Activated CD8-positive, alpha-beta memory T cell treated with anti-CD3 and anti-CD28 coated beads for 48 hours (primary cell): ENCODE data around the gene AGAP1.

Experiments
- DNase-seq, 3 experiments: peaks; one replicate each; pipeline ENCODE4 v3.0.0-alpha.2; 2020; ENCODE audit warnings: low read depth in 2 of 3, low spot score in 2 of 3

The AGAP1 gene

GRCh38 chr2:236172255-236173035, 678.6 kb downstream of the AGAP1 start:
- no peak for DNase-seq

GRCh38 chr2:236173036-236173728, 679.3 kb downstream of the AGAP1 start:
- no peak for DNase-seq

GRCh38 chr2:236173729-236174607, 680.1 kb downstream of the AGAP1 start:
- DNase-seq, result no peak

GRCh38 chr2:236175548-236176150, 681.8 kb downstream of the AGAP1 start:
- DNase-seq, result no peak

- DNase-seq, result no peak
These were observed 682.6 kb downstream of the AGAP1 start for GRCh38 chr2:236176417-236176816.

GRCh38 chr2:236176951-236177350, 683.1 kb downstream of the AGAP1 start:
- no peak for DNase-seq

GRCh38 chr2:236177604-236177966, 683.7 kb downstream of the AGAP1 start:
- DNase-seq, result no peak

- no peak for DNase-seq
These were observed 684.4 kb downstream of the AGAP1 start for GRCh38 chr2:236177967-236178889.

- no peak for DNase-seq
These were observed 685.0 kb downstream of the AGAP1 start for GRCh38 chr2:236178890-236179235.

GRCh38 chr2:236179236-236180075, 685.6 kb downstream of the AGAP1 start:
- DNase-seq, result no peak

- no peak for DNase-seq
These were observed 686.4 kb downstream of the AGAP1 start for GRCh38 chr2:236180076-236180816.

- no peak for DNase-seq
These were observed 687.1 kb downstream of the AGAP1 start for GRCh38 chr2:236180831-236181453.
